Esophagus muscularis mucosa (tissue), 3 donors: ENCODE measurements around the gene SNX8.

Experiments used
- POLR2A ChIP-seq: fragments of 450-650 bp; IDR thresholded peaks from one replicate; pipeline ENCODE4 v1.6.1; 2017; ENCODE audit warnings: antibody characterized with exemption, moderate library complexity, mild to moderate bottlenecking, low read depth
- POLR2AphosphoS5 ChIP-seq, 2 donors: sonication (generic); formaldehyde crosslinking; IDR thresholded peaks; one replicate each; pipeline ENCODE4 v1.6.1; 2017; ENCODE audit warnings: antibody characterized with exemption in 2 of 2
- TF ChIP-seq, protein P1 (sequence below), 3 experiments: fragments of 200-600 bp in 2 of 3; fragments of 450-650 bp in 1 of 3; sonication (generic) in 2 of 3; IDR thresholded peaks; one replicate each; pipeline ENCODE4 v1.5.1; 2017 to 2019; ENCODE audit warnings: antibody characterized with exemption in 3 of 3, mild to moderate bottlenecking in 2 of 3, moderate library complexity in 1 of 3

DNA sequence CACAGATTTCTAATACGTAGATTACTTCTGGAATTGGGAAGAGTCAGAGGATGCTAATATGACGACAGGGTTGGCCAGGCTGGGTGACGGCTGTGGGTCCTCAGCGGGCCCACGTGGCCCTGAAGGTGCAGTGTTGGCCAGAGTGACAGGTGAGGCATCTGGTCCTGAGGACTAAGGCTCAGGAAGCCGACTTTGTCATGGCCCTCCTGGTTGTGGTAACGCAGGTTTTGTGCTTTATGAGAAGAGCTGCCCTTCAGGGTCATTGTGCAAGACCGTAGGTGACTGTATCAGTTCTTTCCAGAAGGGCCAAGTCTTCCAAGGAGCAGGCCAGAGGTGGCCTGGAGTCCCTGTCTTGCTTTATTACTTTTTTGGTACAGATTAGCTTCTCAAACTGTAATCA is 42.9 kb upstream of the SNX8 start:
- TF ChIP-seq POLR2A (no peak), POLR2AphosphoS5 (IDR thresholded peaks at IDR 0.05) (no peak)
- TF ChIP-seq, protein P1, sequence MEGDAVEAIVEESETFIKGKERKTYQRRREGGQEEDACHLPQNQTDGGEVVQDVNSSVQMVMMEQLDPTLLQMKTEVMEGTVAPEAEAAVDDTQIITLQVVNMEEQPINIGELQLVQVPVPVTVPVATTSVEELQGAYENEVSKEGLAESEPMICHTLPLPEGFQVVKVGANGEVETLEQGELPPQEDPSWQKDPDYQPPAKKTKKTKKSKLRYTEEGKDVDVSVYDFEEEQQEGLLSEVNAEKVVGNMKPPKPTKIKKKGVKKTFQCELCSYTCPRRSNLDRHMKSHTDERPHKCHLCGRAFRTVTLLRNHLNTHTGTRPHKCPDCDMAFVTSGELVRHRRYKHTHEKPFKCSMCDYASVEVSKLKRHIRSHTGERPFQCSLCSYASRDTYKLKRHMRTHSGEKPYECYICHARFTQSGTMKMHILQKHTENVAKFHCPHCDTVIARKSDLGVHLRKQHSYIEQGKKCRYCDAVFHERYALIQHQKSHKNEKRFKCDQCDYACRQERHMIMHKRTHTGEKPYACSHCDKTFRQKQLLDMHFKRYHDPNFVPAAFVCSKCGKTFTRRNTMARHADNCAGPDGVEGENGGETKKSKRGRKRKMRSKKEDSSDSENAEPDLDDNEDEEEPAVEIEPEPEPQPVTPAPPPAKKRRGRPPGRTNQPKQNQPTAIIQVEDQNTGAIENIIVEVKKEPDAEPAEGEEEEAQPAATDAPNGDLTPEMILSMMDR (IDR thresholded peaks at IDR 0.05) = no peak
